ENCODE measurements around the gene TEX35.
A peak's percentile ranks its signal among the peaks of the same experiment; 100 is the strongest.

The TEX35 gene

DNA sequence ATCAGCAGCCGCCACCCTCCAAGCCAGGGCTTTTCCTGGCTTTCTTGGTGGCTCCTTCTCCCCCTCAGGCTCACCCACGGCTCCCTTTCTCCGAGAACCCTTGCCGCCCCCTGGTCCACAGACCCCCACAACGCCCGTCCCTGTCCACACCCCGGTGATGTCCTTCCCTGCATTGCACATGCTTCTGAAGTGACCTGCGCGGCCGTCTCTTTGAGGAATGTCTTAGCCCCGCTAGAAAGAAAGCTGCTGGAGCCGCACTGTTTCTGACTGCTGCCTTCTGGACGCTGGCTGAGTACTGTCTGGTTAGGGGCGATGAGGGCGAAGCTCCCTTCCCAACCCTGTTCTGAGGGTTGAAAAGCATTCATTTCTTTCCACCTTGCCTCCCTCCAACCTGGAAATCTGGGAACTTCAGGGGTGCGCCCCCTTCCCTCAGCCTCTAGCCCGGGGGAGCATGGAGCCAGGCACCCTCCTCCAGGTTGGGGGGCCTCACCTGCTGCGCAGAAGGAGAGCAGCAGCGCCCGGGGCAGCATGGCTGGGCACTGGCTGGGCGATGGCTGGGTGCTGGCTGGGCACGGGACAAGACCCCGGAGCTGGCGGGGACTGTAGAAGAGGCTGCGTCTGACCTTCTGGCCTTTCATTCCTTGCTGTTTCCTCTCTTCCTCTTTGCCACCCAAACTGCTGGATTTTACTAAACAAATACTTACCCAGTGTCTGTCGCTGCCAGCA is 16.3 kb upstream of the TEX35 start, which contains the start of gene CLEC20A:
CLEC20A (minus strand) TSS at position 555 of the 726 bp plus-strand sequence; CDS start at position 530, 25 bp downstream.
- Histone ChIP-seq H3K36me3 (ENCODE audit: insufficient read depth, low read length) (no peaks in the 10 kb centered on the region), H3K9ac (ENCODE audit: insufficient read length) (no peak within 1 kb of the TSS), H3K9me3 (ENCODE audit: low read depth, low read length) (no peaks in the 10 kb centered on the region), H3K27ac (no peak within 1 kb of the TSS), H3K4me3 (no peak within 1 kb of the TSS)
- TF ChIP-seq FOXP2 (optimal IDR thresholded peaks at IDR 0.05; ENCODE audit: control extremely low read depth, extremely low read length, insufficient read depth) = no peak
- DNase-seq (ENCODE audit: low read depth, low spot score) = no peak

DNA sequence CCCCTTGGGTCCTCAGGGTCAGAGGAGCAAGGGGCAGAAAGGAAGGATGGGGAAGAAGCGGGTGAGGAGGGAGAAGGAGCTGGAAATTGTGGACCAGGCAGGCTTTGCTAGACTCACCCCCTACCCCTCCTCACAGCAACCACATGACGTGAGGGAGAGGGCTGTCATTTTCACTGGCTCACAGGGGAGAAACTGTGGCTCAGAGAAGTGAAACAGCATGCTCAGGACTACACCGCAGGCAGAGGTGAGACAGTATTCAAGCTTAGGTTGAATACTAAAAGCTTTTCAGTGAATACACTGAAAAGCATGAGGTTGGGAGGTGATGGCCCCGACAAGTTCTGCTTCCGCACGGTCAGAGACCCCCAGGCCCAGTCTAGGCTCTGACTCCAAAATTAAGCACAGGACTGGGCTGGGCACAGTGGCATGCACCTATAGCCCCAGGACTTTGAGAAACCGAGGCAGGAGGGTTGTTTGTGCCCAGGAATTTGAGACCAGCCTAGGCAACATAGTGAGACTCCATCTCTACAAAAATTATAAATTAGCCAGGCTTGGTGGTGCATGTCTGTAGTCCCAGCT is 14.9 kb upstream of the TEX35 start:
- Histone ChIP-seq H3K4me3 (no peak overlapping the region), H3K9ac (ENCODE audit: insufficient read length) (no peak overlapping the region), H3K36me3 (ENCODE audit: insufficient read depth, low read length) (no peaks in the 10 kb centered on the region), H3K9me3 (ENCODE audit: low read depth, low read length) (no peaks in the 10 kb centered on the region), H3K27ac (no peak overlapping the region)
- no peak for DNase-seq (ENCODE audit: low read depth, low spot score)
- TF ChIP-seq EZH2 (IDR thresholded peaks at IDR 0.05) = no peak
- TF ChIP-seq FOXP2 (optimal IDR thresholded peaks at IDR 0.05; ENCODE audit: control extremely low read depth, extremely low read length, insufficient read depth) = no peak
- TF ChIP-seq POLR2AphosphoS5 (IDR thresholded peaks at IDR 0.05; ENCODE audit: borderline replicate concordance, low read depth, low read length) = no peak

DNA sequence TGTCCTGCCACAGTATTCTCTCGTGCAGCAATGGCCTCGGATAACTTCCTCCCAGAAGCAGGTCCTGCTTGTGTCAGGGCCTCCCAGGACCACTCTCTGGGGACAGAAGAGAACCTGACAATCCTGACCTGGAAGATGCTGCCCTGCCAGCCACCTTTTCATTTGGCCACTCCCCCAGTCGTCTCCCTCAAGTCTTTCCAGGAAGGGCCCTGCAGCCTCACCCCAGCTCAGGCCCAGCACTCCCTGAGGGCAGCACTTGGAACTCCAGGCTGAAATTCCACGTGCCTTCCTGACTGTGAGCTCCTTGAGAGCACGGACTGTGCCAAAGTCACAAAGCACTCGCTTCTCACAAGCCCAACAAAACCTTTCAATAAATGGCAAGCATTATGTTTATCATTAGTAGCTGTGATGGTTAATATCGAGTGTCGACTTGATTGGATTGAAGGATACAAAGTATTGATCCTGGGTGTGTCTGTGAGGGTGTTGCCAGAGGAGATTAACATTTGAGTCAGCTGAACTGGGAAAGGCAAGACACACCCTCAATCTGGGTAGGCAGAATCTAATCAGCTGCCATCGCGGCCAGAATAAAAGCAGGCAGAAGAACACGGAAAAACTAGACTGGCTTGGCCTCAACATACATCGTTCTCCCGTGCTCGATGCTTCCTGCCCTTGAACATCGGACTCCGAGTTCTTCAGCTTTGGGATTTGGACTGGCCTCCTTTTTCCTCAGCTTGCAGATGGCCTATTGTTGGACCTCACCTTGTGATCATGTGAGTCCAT is 13.8 kb upstream of the TEX35 start:
- no peaks in the 10 kb centered on the region for H3K36me3 ChIP-seq (ENCODE audit: insufficient read depth, low read length)
- no peak for TF ChIP-seq EZH2 (IDR thresholded peaks at IDR 0.05)
- no peak for TF ChIP-seq POLR2AphosphoS5 (IDR thresholded peaks at IDR 0.05; ENCODE audit: borderline replicate concordance, low read depth, low read length)
- no peak for TF ChIP-seq FOXP2 (optimal IDR thresholded peaks at IDR 0.05; ENCODE audit: control extremely low read depth, extremely low read length, insufficient read depth)
- H3K4me3 ChIP-seq = no peak overlapping the region
- no peak overlapping the region for H3K27ac ChIP-seq
- H3K9me3 ChIP-seq (ENCODE audit: low read depth, low read length) = no peaks in the 10 kb centered on the region
- no peak for DNase-seq (ENCODE audit: low read depth, low spot score)
- no peak overlapping the region for H3K9ac ChIP-seq (ENCODE audit: insufficient read length)

DNA sequence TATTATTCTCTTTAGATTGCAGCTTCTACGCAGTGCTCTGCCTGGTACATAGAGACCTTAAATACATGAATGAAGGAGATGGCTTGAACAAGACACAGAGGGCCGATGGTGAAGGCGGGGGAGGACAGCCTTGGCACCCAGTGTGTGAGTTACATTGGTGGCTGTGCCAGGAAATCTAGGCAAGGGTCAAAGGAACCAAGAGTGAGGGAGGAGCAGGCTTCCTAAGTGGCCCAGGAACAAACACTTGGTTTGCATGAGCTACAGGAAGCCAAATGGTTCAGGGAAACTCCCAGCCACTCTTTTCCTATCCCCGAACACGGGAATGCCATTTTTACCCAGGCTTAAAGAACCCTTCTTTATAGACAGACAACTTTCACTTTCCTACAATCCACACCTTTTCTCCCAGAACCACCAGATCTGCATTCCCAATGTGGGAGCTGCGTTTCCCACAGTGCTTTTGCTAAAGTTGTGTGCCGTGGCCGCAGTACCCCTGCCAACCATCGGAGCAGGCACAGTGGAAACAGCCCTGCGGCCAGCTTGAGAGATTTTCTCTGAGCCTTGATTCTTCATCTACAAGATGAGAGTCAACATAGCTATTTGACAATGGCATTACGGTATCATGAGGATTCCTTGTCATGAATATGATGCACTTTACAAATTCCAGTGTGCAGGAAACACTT is 12.7 kb upstream of the TEX35 start:
- Histone ChIP-seq H3K9ac (ENCODE audit: insufficient read length) (no peak overlapping the region), H3K36me3 (ENCODE audit: insufficient read depth, low read length) (no peaks in the 10 kb centered on the region), H3K27ac (no peak overlapping the region), H3K9me3 (ENCODE audit: low read depth, low read length) (no peaks in the 10 kb centered on the region), H3K4me3 (no peak overlapping the region)
- TF ChIP-seq FOXP2 (optimal IDR thresholded peaks at IDR 0.05; ENCODE audit: control extremely low read depth, extremely low read length, insufficient read depth) (no peak), POLR2AphosphoS5 (IDR thresholded peaks at IDR 0.05; ENCODE audit: borderline replicate concordance, low read depth, low read length) (no peak), EZH2 (IDR thresholded peaks at IDR 0.05) (no peak)
- no peak for DNase-seq (ENCODE audit: low read depth, low spot score)

DNA sequence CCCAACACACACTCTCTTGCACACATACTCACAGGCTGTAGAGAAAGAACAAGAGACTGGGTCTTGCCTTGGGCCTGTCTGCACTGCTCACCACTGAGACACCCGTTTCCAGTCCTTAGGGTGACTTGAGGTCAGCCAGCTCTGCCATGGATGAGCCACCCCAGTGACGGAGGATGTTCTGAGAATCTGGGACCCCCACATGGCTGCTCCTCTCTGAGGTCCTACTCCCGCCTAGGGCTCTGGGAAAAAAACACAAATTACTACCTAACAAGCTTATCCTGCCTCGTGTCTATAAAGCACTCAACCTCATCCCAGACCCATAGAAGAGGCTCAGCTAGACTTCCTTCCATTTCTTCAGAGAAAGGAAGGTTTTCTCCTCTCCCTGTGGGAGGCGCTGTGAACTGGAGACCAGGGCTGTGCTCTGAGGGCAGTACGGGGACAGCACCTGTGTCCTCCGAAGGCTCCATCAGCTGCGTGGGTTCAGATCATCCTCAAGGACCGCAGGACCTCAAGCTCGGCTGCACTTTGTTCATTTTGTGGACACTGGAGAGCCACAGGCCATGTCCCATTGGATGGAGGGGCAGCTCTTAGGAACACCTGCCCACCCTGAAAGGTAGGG is 11.9 kb upstream of the TEX35 start:
- Histone ChIP-seq H3K4me3 (no peak overlapping the region), H3K36me3 (ENCODE audit: insufficient read depth, low read length) (no peaks in the 10 kb centered on the region), H3K9ac (ENCODE audit: insufficient read length) (no peak overlapping the region), H3K9me3 (ENCODE audit: low read depth, low read length) (no peaks in the 10 kb centered on the region), H3K27ac (no peak overlapping the region)
- no peak for DNase-seq (ENCODE audit: low read depth, low spot score)
- no peak for TF ChIP-seq FOXP2 (optimal IDR thresholded peaks at IDR 0.05; ENCODE audit: control extremely low read depth, extremely low read length, insufficient read depth)
- no peak for TF ChIP-seq POLR2AphosphoS5 (IDR thresholded peaks at IDR 0.05; ENCODE audit: borderline replicate concordance, low read depth, low read length)
- no peak for TF ChIP-seq EZH2 (IDR thresholded peaks at IDR 0.05)

DNA sequence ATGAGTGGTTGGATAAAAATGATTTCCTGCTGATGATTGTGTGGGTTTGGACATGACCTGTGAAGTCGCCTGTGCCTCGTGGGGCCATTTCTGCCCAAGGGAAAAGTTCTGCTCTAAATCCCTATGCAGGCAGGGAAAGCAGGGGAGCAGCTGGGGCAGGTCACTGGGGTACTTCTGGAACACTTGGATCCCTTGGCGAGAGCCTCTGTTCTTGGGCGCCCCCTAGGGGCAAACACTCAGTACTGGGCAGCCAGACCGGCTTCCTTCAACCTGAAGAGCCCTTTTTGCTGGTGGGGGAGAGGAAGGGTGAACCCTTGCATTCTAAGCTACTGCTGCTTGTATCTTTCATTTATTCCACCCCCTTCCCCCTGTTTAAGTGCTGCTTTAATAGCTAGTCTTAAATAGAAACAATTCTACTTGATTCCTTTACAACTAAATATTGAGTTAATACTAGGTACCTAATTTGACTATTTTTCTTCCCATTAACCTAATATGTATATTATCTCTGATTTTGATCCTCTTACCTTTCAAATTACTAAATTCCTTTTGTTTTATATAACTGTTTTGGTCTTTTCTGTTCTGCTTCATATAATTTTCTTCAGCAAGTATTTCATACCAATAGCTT is 11.1 kb upstream of the TEX35 start:
- DNase-seq (ENCODE audit: low read depth, low spot score) = peak; percentile 26
- H3K36me3 ChIP-seq (ENCODE audit: insufficient read depth, low read length) = no peaks in the 10 kb centered on the region
- H3K27ac ChIP-seq = no peak overlapping the region
- no peak overlapping the region for H3K9ac ChIP-seq (ENCODE audit: insufficient read length)
- TF ChIP-seq POLR2AphosphoS5 (IDR thresholded peaks at IDR 0.05; ENCODE audit: borderline replicate concordance, low read depth, low read length) (no peak), FOXP2 (optimal IDR thresholded peaks at IDR 0.05; ENCODE audit: control extremely low read depth, extremely low read length, insufficient read depth) (peak; percentile 31), EZH2 (IDR thresholded peaks at IDR 0.05) (no peak)
- H3K9me3 ChIP-seq (ENCODE audit: low read depth, low read length) = no peaks in the 10 kb centered on the region
- no peak overlapping the region for H3K4me3 ChIP-seq

DNA sequence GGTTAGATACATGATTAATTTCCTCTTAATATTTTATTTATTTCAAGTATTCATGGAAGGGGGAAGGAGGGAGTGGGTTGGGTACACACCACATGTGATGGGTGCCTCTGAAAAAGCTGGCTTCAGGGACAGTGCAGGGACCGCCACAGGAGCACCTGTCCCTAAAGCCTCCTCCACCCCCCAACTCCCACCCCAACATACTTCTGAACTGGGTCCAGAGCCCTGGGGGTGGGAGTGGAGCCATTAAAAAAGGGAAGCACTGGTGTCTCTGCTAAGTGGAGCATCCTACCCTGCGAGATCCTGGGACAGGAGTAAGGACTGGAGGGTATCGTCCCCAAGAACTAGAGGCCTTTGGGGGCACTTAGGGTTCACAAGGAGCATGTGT is 10.6 kb upstream of the TEX35 start:
- Histone ChIP-seq H3K4me3 (no peak overlapping the region), H3K9ac (ENCODE audit: insufficient read length) (no peak overlapping the region), H3K9me3 (ENCODE audit: low read depth, low read length) (no peaks in the 10 kb centered on the region), H3K36me3 (ENCODE audit: insufficient read depth, low read length) (no peaks in the 10 kb centered on the region), H3K27ac (no peak overlapping the region)
- no peak for DNase-seq (ENCODE audit: low read depth, low spot score)
- TF ChIP-seq EZH2 (IDR thresholded peaks at IDR 0.05) = no peak
- no peak for TF ChIP-seq POLR2AphosphoS5 (IDR thresholded peaks at IDR 0.05; ENCODE audit: borderline replicate concordance, low read depth, low read length)
- TF ChIP-seq FOXP2 (optimal IDR thresholded peaks at IDR 0.05; ENCODE audit: control extremely low read depth, extremely low read length, insufficient read depth) = no peak
